NCI-H2227 treated with DMSO at 0.1 percent for 48 hours (cell line): Measurements from ENCODE around the gene RAD51B.
"Not testable (repeated sequence)": the region's sequence is repeated elsewhere in the genome, so short reads cannot be mapped to it uniquely, and the experiment has no call there.

Experiments used
- DNase-seq: peaks from one replicate; lab custom pipeline; 2025; lab: John Stamatoyannopoulos, UW

RAD51B gene

GRCh38 chr14:68686205-68686465, 866.6 kb downstream of the RAD51B start:
- DNase-seq, result no peak

GRCh38 chr14:68686724-68687123, 867.1 kb downstream of the RAD51B start:
- no peak for DNase-seq

DNA sequence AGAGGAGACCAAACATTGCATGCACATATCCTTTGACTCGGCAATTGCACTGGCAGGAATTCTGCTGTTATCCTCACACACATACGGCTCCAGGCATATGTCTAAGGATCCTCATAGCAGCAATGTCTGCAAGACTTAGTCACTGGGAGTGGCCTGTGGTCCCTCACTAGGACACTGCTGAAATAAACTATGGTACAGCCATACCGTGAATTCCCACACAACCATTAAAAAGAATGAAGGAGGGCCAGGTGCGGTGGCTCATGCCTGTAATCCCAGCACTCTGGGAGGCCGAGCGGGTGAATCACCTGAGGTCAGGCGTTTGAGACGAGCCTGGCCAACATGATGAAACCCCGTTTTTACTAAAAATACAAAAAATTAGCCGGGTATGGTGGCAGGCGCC, 868.2 kb downstream of the RAD51B start:
- DNase-seq, result no peak

GRCh38 chr14:68688872-68689371, 869.3 kb downstream of the RAD51B start:
- DNase-seq, result no peak

GRCh38 chr14:68689511-68689910, 869.9 kb downstream of the RAD51B start:
- DNase-seq, result no peak

DNA sequence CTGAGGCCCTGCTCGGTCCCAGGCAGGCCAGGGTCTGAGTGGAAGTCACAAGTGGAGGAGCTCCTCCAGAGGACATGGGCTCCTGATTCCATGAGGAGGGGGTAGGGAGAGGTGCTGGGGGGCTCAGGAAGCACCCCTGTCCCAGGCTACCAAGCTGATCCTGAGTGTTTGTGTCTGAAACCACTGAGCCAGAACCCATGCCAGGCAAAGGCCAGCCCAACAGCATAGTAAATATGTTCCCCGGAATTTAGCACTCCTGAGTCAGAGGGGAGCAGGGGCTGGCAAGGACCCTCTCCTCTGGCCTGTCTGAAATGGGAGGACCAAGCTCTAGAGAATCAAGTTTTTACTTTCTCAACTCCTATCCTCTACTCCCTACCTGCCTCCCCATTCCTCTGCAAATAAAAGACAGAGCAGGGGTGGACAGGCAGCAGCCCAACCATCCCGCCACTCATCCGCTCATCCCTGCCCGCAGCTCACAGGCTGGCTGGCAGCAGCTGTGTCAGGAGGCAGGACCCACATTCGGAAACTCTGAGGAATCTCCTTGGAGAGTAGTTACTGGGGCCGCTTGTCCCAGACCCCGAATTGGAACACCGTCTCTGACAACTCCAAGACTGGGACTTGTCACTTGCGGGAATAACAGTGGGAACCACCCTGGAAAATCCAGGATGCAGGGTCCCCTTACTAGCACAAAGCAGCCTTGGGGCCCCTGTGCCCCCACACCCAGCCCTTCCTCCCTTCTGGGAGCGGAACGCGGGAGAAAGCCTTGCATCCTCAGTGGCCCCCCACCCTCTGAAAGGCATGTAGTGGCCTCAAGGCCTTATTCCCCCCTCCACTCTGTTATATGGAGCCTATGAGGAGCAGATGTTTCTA, 870.7 kb downstream of the RAD51B start:
- DNase-seq, result no peak

DNA sequence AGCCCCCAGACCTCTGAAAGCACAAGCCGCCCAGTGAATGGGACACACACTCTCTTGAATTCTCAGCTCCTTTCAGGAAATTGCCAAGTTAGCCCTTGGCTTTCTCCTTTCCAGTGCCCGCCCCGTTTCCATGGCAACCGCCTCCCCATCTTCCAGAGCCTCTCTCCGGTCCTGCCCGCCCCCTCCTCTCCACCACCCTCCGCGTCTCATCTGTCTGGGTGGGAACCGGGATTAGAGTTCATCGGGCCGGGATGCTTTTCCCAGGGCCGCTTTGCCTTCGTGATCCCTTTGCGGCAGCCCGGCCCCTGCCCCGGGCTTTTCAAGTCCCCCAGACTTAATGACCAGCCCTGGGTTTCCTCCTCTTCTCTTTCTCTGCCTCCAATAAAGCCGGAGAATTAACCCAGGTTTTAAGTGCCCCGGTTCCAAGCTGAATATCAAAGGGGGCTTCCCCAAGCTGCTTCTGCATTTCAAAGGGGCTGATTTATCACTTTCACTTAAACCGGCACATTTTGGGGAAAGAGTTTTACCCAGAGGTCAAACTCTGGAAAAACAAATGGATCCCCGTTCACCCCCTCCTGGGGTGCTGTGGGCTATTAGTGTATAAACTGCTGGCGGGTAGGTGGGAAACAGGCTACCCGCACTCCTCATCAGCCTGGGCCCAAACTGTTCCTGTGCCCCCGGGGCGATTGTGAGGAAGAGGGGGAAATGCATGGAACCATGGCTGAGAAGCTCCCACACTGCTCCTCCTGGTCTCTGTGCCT, 871.6 kb downstream of the RAD51B start:
- DNase-seq, result peak; percentile 78

- DNase-seq, result no peak
These were observed 872.2 kb downstream of the RAD51B start for GRCh38 chr14:68691792-68692118.

GRCh38 chr14:68692216-68692615, 872.6 kb downstream of the RAD51B start:
- DNase-seq, result no peak

GRCh38 chr14:68692916-68693771, 873.6 kb downstream of the RAD51B start:
- DNase-seq, result no peak

DNA sequence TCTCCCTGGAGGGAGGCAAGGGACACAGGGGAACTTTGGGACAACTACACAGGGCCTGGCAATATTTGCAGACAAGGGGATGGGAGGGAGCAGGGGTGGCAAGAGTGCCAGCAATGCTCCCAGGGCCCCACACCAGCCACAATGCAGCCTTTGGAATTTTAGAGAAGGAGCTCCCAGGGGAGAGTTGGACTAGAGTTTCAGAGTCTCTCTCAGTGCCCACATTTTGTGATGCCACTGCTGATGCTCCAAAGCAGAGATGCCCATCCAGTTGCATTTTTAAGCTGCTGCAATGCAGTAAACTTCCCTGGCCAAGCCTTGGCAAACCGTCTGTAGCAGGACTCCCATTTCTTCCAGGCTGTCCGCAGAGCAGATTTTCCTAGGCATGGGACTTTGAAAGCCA, 874.3 kb downstream of the RAD51B start:
- DNase-seq, result no peak

DNA sequence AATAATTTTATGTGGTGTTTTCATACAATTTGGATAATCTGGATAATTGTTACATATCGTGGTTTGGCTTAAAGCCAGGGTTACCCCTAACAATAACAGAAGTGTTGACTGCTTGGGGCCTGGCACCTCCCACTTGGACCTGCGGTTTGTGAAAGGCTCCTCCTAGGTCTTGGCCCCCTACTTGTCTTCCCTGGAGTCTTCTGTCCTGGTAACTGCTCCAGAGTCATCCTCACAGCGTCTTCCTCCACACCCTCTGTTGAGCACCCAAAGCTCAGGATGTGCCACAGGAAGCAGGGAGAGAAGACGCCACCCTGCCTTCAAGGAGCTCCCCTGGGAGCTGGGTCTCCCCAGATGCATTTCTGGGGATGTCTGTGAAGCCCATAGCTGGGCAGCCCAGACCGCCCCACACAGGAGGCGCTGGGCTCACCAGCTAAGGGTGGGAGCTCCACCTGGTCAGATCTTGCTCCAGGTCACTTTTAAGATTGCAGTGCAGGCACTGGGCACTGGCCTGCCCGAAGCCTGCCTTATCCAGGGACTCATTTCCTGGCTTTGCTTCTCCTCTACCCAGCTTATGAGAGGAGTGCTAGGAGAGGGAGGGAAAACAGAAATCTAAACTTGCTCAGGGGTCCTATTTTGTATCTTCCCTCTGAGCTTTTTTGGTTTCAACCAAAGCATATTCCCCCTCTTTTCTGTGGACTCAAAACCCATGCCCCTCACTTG, 875.1 kb downstream of the RAD51B start:
- DNase-seq, result no peak

- no peak for DNase-seq
These were observed 875.8 kb downstream of the RAD51B start for GRCh38 chr14:68695326-68695768.

GRCh38 chr14:68695856-68696255, 876.3 kb downstream of the RAD51B start:
- no peak for DNase-seq

DNA sequence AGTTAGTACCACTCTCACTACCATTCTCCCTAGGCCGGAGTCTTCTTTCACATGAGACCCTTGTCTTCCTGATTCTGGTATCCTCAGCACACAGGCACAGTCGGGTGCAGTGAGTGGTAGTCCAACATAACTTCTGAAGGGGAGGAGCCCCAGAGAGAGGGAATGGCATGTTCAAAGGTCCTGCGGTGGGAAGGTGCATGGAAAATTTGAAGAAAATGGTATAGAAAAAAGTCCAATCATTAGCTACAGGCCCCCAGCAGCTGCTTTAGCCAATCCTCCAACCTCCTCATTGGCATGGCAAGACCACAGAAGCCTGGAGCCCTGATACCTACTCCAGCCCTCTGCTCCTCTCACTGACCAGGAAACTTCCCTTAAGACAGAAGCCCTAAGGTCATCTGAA, 876.7 kb downstream of the RAD51B start:
- no peak for DNase-seq

GRCh38 chr14:68696721-68697495, 877.3 kb downstream of the RAD51B start:
- no peak for DNase-seq

- not testable (repeated sequence) for DNase-seq
These were observed 879.2 kb downstream of the RAD51B start for GRCh38 chr14:68698773-68699172.

DNA sequence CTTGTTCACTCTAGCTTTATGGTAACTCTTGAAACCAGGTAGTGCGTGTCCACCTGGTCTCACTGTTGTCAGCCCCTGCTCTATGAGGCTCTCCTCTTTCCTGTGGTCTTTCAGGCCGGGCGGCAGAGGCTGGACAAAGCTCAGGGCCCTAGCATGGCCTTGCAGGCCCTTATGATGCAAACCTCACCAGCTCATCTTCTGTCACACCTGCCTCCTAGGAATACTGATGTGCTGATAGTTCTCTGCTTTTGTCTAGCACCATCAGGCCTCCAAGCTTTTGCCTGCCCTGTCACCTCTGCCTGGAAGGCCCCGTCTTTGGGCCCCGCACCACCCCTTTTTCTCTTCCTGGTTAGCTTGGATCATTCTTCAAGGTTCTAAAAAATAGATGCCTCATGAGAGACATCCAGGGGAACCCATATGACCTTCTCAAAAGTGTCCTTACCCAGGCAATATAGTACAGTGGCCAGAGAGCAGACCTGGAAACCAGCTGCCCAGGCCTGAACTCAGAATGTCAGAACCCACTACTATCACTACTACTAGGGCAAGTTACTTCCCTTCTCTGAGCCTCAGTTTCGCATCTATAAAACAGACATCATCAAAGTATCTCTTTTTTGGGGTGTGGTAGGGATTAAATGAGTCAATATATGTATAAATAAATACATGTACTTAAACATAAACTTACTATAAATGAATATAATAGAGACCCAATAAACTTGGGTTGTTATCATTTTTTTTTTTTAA, 881.6 kb downstream of the RAD51B start:
- DNase-seq, result no peak

GRCh38 chr14:68702135-68702534, 882.6 kb downstream of the RAD51B start:
- DNase-seq, result no peak

DNA sequence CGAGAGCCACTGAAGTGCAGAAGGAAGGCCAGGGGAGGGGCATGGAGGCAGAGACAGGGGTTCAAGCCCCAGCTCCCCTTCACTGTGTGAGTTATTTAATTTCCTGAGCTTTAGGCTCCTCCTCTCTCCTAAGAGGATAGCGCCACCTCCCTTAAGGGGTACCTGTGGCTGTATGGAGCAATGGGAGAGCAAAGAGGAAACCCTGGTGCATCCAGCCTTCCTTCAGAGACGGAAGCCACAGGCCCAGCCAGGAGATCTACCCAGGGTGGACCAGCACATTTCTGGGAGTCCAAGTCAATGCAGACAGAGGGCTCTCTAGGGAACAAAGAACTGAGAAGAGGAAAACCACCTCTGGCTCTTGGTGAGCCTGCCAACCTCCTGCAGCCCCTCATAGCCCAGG, 883.0 kb downstream of the RAD51B start:
- DNase-seq, result no peak
